IPS DF 4.7 (cell line): ENCODE measurements around the gene MRPS10.

Experiments used
- DNase-seq: peaks from one replicate; pipeline ENCODE4 v3.0.0-alpha.2; 2013; ENCODE audit warnings: low spot score; ENCODE audit errors: extremely low read depth

Gene MRPS10

DNA sequence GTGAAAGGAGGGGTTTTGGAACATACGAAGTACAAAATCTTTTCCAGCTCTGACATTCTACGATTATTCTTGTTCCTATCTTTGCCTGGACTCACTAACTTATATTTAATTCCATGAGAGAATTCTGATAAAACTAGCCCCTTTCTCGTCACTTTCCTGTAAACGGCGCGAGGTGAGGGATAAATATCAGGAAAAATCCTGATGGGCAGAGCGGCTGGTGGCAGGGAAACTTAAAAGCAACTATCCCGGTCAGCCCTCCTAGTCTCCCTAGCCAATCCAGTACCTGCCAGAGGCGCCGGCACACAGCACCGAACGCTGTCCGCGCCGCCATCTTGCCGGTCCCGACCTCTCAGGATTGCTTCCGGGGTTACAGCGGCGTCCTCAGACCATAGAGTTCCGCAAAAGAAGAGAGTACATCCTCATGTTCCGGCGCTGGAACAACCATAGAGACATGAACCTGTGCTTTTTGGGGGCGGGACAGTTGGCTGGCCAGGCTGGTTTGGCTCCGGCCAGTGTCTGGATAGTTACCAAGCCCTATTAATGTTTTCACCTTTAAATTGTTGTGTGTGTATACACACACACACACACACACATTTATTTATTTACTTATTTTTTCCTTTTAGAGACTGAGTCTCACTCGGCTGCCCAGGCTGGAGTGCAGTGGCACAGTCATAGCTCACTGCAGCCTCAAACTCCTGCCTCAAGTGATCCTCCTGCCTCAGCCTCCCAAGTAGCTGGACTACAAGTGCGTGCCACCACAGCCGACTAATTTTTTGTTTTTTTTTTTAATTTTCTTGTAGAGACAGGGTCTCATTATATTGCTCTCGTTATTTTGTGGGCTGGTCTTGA lies at the start of gene MRPS10:
MRPS10 (minus strand) TSS at position 343 of the 849 bp plus-strand sequence; CDS start at position 331, 12 bp downstream.
- DNase-seq: peak; percentile 80

DNA sequence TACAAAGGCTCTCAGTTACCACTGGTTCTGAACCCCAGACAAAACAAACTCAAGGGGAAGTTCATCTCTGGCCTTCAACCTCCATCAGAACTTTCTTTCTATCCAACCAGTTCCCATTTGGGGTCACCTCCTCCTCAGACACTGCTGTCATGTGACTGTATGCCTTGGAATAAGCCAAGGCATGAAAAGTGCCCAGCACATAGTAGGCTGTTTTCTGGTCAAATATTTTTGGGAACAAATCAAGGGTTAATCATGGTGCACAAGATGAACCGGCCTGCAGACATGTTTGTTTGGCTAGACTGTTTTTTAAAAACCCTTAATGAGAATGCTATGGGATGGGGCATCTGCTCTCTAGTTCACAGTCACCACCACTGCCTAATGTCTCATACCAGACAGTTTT lies 48.9 kb upstream of the MRPS10 start:
- DNase-seq: no peak

DNA sequence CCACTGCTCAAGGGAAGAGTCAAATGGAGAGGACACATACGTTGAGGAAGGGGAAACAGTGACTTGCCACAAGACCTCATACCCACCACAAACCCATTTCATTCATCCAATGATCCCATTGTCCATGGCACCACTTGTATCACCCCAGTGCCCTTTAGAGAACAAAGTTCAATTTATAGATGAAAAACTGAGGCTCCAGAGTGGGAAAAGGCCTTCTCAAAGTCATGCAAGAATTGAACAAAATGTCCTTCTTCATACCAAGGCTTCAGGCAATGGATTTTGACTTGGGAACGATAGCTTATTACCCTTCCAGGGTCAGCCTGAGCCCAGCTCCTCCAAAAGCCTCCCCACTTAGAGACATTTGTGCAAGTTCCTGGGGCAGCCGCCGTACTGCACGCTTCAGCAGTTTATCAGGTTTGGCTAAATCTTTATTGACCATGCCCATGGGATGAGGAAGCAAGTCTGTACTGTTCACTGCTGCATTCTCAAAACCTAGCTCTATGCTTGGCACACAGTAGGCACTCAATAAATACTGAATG lies 47.3 kb upstream of the MRPS10 start:
- DNase-seq: no peak

DNA sequence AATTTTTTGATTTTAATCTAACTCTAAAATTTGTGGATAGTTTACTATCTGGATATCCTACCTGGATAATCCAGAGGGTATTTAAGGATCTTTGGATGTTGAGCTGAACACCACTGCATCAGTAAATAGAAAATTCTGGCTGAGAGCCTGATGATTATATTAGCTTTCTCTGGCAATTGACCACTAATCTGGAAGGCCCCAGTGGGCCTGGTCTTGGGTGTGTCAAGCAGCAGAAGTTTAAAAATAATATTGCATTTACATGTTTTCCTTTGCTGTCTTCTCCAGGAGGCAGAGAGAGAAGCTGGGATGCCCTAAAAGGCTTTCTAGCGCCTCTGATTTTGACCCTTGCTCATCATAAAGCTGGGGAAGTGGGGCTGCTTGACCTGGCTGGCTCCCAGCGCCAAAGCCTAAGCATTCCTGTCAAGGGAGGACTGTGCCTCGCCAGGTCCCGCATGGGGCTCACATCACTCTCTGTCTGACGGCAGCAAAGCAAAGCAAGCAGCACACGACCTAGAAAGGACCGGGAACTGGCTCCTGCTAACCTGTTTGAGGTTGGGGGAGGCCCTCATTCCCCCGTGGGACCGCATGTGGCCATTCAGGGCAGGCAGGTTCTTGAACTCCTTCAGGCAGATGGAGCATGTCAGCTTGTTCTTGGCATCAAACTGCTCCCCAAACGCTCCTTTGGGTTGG lies 46.6 kb upstream of the MRPS10 start:
- no peak for DNase-seq

DNA sequence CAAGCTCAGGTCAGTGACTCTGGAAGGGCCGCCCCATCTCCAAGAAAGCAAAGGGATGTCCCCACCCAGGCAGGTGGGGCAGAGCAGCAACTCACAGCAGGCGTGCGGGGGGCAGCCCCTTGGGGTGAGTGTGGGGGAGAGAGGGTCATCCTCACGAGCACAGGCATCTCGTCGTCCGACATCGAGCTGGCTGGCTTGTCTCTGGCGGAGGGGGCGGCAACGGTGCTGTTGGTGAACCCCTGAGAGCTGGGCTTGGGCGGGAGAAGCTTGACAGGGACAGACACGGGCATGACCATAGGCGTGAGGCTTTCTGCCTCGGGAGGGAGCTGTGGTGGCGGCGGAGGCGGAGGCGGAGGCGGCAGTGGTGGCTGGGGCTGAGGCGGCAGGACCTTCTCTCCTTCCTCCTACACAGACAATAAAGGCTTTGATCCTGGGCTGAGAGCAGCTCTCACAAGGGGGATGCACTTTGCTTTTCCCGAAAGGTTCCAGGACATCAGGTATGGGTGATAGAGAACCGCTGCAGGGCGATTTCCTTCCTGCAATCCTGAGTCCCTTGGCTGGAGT lies 45.6 kb upstream of the MRPS10 start:
- no peak for DNase-seq

DNA sequence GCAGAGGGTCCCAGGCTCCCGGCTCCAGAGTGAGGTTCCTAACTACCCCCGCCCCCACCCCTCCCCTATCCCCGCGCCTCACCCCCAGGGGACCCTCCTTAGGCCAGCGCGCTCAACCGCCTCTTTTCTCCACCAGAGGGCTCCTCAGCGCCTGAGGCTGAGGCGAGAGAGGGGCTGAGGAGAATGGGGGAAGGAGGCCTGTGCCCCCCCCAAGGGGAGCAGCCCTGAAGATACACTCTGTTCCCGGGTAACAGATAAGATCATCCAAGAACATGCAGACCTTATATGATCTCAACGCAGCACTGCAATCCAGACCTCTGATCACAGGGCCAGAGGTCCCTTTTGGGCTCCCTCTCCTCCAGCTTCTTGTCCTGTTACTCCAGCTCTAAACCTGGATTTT lies 43.3 kb upstream of the MRPS10 start:
- DNase-seq: no peak

DNA sequence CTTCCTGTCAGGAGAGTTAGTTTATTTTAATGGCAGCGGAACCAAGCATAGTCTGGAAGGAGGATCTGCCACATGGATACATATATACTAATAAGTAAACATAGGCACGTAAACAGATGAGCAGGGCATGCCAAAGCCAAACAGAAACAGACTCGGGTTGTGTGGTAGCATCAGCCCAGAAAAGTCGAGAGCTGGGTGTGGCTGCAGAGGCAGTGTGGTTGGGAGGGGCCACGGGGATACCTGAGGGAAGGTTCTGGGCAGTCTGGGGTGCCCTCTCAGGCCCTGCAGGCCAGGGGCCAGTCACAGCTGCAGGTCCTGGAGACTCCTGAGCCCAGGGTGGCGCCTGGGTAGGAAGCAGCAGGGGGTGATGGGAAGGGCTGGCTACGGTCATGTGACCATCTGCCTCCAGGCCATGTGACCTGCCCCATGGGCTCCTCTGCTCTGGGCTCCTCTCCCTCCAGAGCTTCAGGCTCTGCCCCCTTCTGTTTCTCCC lies 42.8 kb upstream of the MRPS10 start:
- DNase-seq: no peak

DNA sequence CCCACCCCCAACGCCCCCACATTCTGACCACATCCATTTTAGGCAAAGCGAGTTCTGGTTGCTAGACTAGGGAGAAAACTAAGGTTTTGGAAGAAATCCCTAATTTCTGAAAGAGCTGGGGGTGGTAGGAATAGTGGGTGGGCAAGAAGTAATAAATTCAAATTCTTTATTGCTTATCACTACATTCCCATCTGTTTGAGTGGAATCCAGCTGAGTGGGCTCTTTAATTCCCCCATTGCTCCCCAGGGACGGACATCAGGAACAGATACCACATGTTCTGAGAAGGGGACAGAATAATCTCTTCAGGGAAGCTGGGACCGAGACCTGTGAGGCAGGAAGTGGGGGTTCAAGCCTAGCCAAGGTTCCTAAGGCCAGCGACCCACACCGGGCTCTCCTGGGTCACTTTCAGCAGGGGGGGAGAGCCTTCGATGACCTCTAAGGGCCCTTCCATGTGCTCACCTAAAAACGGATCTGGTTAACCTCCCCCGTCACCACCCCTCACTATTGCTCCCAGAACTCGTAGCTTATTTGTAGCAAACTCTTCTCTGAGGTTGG lies 42.3 kb upstream of the MRPS10 start:
- no peak for DNase-seq

DNA sequence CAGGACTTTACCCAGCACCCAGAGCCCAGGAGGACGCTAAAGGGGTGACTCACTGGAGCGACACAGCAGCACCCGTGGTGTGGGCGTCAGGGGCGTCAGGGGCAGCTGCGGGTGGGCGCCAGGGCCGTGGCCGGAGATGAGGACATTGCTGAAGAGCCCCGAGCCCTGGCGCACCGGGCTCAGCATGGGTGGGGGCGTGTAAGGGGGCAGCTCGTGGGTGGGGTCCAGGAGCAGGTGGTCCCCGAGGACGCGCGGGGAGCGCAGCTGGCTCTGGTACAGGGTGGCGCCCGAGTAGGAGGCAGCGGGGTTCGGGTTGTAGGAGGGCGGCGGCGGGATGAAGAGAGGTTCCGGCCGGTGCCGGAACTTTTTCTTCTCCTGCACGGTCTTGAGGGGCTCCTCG lies 41.6 kb upstream of the MRPS10 start:
- DNase-seq: no peak

DNA sequence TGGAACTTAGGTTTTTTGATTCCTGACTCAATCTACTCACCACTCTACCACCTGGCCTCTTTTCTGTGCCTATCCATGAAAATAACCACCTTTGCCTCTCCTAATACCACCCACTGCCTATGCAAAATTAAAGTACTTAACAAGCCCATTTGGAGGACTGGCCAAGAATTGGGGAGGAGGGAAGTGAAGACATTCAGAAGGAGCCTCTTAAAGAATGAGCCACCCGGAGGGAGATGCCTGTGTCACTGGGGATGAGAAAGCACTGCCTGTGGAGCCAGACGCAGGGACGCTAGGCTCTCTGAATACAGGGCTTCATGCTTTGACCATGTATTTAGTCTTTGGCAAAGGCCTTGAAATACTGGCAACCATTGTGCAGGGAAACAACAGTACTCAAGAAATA lies 40.0 kb upstream of the MRPS10 start:
- peak; percentile 69 for DNase-seq

DNA sequence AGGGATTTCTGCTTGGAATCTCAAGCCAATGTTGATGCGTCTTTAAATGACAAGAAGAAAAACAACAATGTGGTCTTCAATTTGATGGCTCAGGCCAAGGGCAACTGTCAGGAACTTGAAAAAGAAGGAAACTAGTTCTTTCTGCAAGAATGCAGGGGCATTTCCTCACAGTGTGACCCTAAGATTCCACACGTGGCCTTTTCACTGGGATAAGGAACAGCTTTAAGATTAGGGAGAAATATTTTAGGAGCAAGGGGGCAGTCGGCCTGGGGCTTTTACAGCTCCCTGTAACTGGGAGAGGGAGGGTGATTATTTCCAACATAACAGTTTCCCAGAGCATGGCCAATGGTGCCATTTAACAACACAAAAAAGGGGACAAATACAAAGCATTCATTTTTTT lies 39.4 kb upstream of the MRPS10 start:
- DNase-seq: no peak

DNA sequence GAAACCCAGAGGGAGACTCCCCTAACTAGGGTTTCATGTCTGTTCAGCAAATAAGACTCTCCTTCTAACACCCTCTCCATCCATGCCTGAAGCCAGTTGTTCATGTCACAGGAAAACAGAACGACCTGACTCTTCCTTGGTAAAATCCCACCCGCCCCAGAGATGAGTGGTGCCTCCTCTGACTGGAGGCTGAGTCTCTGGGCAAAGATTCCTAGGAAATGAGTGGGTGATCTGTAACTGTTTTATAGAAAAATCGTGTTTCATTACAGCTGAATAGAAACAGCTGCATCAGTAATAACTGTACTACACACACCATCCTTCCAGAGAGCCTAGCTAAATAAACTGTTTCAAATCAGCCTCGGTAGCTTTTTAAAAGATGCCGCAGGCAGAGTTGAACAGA lies 37.4 kb upstream of the MRPS10 start:
- DNase-seq: no peak

DNA sequence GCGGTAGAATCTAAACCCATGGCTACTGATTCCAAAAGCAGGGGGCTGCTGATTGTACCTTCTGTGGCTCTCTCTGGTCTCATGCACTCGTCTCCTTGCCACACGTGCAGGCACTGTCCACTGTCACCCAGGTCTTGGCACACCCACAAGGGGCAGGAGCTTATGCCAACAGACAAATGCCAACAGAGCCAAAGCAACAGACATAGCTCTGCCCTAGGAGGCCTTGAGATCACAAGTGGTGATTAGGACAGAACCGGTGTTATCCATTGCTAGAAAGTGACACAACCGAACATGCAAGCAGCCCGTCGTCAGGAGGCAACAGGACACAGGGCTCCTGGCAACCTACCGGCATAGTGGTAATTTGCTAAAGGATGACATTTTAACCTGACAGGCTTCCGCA lies 36.8 kb upstream of the MRPS10 start:
- DNase-seq: no peak

DNA sequence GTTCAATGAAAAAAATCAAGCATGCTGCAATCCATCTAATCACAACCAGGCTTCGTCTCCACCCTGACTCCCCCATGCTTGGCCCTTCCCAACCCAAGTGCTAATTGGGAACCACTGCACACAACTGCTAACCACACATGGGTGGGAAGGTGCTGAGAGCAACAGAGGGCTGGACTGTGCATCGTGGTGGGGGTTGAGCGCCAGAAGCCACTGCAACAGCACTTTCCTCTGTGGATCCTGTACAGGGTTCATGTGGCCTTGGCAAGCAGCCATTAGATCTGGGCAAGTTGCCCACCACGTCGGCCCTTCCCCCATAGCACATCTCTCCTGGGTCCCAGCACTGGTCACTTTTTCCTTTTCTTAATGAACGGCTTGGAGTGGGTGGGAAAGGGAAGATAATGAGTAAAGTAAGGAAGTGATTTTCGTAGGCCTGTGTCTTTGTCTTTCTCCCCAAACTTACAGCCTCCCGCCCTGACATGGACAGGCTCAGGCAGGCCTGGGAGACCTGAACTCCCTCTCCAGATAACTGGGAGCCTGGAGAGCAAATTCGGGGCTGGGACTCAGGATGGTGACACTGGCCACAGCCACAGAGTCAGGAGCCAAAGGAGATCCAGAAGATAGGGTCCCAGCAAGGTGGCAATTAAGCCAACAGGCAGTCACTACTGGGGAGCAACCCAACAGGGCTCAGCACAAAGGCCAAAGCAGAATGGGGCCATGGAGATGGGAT lies 34.4 kb upstream of the MRPS10 start:
- DNase-seq: no peak

DNA sequence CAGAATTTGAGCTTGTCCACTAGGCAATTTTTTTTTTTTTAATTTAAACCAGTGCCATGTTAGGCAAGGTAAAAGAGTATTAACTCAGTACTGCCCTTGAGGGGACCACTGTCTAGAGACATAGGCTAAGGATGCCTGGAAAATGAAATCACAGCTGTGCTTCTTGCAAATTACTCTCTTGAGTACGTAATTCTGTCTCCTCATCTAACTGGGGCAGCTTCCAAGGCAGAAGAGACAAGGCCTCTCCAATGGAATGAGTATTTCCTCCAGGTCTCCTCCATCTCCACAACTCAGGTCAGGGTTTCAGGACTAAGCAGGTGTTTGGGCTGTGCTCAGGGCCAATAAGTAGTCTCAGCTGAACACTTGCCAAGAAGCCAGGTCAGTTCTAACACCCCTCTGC lies 33.8 kb upstream of the MRPS10 start:
- DNase-seq: no peak

DNA sequence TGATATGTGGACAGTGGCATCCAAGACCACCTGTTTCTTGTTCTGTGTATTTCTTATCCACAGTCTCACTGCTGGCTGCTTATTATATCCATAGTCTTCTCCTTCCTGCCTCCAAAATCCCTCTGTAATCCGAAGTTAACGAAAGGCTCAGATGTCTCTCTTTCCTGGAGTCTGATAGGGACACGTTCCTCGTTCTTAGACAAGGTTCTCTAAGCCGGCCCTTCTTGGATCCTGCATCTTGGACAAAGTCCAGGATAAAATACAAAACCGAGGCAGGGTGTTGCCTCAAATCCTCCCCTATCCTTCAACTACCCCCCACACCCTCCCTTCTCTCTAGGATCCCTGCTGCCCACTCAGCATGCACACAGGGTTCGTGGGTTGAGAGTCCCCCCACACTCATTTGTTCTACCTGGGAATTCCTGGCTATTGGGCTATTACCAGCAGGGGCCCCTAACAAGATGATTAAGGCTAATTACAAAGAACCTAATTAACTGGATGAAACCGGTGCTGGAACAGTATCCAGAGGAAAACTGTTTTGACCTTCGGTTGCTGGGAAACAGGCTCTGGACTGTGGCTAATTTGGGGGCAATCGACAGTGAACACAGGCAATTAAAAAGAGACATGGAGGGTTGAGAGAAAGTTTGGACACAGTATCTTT lies 32.7 kb upstream of the MRPS10 start:
- DNase-seq: no peak

DNA sequence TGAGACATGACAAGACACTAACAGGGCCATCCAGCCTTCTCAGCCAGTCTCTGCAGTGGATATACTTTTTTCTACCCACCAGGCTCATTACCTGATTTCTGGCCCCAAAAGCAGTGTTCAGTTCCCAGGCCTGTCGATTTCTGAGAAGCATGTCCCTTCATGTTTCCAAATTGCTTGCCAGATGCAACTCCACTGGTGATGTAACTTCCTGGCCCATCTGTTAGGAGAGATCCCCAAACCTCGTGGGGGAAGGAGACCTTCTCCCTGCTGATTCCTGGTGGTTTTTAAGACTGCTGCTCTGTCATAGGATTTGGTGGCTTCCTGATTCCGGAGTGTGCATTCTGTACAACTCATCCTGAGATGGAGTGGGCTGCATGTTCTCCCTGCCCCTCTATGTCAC lies 31.6 kb upstream of the MRPS10 start:
- DNase-seq: no peak

DNA sequence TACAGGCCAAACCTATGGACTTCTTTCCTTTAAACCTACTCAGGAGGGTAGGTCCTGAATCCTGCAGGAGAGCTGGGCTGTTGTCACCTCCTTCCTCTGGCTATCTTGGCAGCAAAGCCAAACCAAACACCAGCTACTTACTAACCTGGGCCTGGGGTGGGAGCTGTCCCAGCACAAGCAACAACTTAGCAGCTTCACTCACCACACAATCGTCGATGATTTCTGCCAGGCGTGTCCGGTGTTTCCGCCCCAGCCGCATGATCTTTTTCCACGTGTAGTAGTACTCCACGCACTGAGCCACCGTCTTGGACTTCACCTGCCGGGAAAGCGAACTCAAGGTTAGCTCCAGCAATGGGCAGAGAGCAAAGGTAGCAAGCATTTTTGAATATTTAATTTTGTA lies 25.4 kb upstream of the MRPS10 start:
- DNase-seq: no peak

DNA sequence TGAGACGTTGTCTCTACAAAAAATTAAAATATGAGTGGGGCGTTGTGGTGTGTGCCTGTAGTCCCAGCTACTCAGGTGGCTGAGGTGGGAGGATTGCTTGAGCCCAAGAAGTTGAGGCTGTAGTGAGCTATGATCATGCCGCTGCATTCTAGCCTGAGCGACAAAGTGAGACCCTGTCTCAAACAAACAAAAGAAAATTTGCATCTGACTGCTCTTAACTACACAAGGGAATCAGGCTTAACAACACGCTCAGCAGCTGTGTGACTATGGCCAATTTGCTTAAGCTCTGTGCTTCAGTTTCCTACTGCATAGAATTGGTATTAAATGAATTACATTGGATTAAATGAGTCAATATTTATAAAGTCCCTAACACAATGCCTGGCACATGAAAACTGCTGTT lies 24.3 kb upstream of the MRPS10 start:
- no peak for DNase-seq

DNA sequence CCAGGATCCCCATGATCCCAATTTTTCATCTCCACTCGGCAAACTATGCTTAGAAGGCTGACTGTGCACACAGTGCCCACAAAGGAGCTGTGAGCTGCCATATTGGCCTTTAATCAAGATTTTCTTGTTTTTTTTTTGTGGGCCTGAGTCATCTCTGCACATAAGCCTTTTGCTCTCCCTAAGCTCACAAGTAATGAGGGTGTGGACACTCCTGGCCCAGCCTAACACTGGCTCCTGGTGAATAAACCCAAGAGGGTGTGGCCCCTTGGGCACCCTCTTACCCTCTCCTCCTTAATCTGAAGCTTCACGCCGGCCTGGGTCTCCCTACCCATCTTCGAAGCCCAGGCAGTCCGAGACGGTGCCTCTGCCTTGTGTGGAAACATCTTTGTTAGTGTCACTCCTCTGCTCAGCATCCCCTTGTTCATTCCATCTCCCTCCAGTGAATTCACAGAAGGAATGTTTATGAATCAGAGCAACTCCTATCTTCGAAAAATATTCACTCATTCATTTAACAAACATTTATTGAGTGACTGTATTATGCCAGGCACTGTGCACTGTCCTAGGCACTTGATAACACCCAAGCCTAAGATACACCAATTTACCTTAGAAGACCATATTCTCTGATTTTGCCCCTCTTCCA lies 22.2 kb upstream of the MRPS10 start:
- DNase-seq: no peak
